ENCODE data around the gene ARSJ.

Gene ARSJ

DNA sequence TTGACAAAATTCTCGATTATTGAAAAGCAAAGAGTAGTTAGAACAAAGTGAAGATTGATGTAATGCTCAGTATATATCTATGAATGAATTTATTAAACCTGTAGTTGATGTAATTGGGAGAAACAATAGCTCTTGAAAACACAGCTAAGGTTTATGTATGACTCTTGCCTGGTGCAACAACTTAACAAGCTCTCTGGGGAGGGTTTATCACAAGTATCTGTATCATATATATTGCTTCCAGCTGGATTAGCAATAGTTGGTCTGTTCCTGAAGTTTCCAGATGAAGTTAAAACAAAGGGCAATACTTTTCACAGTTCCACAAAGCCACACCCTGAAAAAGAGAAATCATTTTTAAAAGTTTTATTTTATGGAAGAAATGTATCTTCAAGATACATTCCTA lies 91.4 kb downstream of the ARSJ start:
- TF ChIP-seq, protein P1, sequence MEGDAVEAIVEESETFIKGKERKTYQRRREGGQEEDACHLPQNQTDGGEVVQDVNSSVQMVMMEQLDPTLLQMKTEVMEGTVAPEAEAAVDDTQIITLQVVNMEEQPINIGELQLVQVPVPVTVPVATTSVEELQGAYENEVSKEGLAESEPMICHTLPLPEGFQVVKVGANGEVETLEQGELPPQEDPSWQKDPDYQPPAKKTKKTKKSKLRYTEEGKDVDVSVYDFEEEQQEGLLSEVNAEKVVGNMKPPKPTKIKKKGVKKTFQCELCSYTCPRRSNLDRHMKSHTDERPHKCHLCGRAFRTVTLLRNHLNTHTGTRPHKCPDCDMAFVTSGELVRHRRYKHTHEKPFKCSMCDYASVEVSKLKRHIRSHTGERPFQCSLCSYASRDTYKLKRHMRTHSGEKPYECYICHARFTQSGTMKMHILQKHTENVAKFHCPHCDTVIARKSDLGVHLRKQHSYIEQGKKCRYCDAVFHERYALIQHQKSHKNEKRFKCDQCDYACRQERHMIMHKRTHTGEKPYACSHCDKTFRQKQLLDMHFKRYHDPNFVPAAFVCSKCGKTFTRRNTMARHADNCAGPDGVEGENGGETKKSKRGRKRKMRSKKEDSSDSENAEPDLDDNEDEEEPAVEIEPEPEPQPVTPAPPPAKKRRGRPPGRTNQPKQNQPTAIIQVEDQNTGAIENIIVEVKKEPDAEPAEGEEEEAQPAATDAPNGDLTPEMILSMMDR (conservative IDR thresholded peaks at IDR 0.05) = no peak
- no peak overlapping the region for H3K27ac ChIP-seq

DNA sequence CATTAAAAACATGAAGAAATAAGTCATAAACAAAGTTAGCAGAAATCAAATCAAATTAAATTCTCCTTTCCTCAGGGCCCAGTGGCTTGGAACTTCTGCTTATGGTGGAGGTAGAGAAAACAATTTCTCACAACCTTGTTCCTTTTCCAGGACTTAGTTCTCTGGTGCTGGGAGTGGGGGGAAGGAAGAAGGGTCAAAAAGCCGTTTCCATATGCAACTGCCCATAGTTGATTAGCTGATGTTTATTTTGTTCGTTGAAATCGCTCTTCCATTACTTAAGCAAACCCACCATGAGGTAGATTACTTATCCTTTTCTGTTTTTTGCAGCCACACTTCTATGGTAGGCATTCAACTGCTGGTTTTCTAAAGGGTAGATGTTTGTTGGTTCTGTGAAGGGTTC lies 94.2 kb downstream of the ARSJ start:
- H3K27ac ChIP-seq = no peak overlapping the region
- TF ChIP-seq, protein P1 (conservative IDR thresholded peaks at IDR 0.05) = no peak

DNA sequence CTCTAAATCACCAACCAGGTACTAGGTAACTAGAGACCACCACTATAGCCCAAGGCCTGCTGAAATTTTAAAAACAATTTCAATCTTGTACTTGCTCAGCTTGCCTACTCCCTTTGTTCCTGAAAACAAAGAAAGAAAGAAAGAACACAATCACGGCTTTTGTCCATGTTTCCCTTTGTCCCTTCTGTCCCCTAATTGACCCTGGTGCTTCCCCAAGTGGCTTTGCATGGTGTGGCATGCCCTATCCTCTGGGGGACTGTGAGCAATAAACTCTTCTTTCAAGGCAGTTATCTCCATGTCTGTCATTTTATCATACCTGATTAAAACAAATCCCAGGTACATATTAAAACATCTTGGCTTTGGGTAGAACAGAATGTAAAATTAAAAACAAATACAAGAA lies 94.8 kb downstream of the ARSJ start:
- TF ChIP-seq, protein P1 (conservative IDR thresholded peaks at IDR 0.05) = no peak
- no peak overlapping the region for H3K27ac ChIP-seq

DNA sequence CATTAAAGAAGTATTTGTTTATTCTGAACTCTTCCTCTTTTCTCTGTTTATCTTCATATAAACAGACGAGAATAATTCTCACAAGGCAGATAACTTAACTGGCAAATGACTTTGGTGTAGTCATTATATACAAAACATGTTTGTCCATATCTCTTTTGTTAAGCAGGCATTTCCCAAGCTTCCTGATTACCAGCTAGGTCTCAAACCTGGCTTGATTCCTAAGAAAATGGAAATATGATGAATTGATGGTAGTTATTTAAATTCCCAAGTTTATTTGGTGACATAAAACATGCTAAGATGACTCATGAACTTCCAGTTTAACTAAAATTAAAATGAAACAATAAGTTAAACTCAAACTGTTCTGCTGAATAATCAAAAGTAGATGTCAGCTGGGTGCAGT lies 96.8 kb downstream of the ARSJ start:
- TF ChIP-seq, protein P1 (conservative IDR thresholded peaks at IDR 0.05) = no peak
- H3K27ac ChIP-seq = no peak overlapping the region

DNA sequence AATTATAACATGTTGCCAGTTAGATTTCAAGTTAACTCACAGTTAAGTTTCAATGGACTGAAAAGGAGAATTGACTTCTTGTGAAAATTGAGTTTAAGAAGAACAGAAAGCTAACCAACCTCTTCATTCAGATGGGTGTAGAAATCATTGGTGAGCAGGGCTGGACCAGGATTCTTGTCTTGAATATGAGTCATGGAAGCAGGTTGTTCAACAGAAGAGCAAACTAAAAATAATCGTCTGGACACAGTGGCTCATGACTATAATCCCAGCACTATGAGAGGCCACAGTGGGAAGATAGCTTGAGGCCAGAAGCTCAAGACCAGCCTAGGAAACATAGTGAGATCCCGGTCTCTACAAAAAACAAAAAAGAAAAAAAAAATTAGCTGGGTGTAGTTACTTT lies 98.2 kb downstream of the ARSJ start:
- peak overlapping the region; percentile 35 for H3K27ac ChIP-seq

DNA sequence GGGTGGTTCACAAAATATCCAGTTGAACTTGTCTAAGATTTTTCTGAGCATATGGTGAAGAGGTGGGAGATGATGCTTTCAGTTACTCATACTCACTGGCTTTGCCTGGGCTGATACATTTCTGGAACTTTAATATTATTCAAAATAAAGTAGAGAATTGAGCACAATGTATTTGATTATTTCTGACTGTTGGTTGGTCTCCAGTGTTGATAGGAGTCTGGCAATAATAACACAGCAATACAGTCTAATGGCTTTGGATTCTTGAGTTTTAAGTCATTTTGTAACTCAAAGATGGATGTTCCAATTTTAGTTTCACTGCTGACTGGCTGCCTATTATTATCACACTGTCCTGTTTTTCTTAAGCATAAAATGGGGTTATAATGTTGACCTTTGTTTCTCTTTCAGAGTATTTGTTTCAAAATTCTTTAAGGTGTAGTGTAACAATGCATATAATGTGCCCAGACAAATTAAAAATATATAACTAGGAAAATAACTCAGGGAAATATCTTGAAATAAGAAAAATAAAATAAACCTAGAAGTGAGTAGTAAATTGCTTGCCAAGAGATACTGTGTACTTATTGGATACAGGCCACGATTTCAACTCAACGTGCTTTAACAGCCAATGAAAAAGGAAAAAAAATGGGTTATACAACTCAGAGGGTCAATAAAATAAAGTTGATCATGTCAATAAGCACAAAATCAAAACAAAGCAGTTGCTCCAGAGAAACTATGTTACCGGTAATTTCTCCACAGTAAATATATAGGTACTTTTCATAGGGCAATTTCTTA lies 99.0 kb downstream of the ARSJ start:
- peak overlapping the region; percentile 35 for H3K27ac ChIP-seq
- TF ChIP-seq, protein P1 (conservative IDR thresholded peaks at IDR 0.05) = no peak

More for the DNA sequence above, 98.2 kb downstream of the ARSJ start:
- TF ChIP-seq, protein P1 (conservative IDR thresholded peaks at IDR 0.05) = no peak

DNA sequence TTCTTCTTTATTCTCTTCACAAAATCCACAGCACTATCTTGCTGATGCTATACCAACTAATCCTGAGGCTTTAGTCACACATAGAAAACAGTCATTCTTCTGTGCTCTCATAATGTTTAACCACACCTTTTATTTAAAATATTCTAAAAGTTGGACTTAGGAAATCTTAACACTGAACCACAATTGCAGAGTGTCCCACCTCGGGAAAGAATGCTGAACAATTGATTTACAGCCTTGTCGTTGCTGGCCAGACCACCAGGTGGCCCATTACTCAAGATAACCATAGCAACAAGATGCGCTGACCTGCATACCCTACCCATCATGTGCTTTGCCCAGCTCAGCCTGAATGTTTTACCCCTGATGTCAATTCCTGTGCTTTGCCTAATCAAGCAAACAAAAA lies 100.8 kb downstream of the ARSJ start:
- TF ChIP-seq, protein P1 (conservative IDR thresholded peaks at IDR 0.05) = no peak; the same call in 1 of the 2 replicates
- no peak overlapping the region for H3K27ac ChIP-seq
